Measurements from ENCODE around the gene TTLL8. TPM values are rescaled to one million over a fixed set of nuclear protein-coding genes. Genes with fewer than 3 reads are reported as not detected.
A peak's percentile ranks its signal among the peaks of the same experiment; 100 is the strongest.

Gene TTLL8
- total RNA-seq, 1 experiment from 2014 or later: not detected

- in situ Hi-C loops (cut with HindIII; ENCODE audit: low pct_unique_long_range_greater_than_20kb, low sequenced_read_pairs): no loop called here
- ChIA-PET CTCF (interaction anchor here (0.5 kb wide), 1 partner anchor 11 kb away, joined by 7 read pairs; no protein-coding TSS in a partner anchor), POLR2A (no interaction called here)
- BruUV-seq (replicated peaks): no TSS peak
- H3K27me3 ChIP-seq (ENCODE audit: control insufficient read depth, insufficient read depth, low read length): no peaks in the 10 kb centered on the region
- H3K36me3 ChIP-seq (ENCODE audit: control insufficient read depth, insufficient read depth, low read length): no peaks in the 10 kb centered on the region
- H3K27ac ChIP-seq (ENCODE audit: low read length): no peak overlapping the region
- H3K4me3 ChIP-seq (ENCODE audit: low read depth in 2 of 2, low read length in 2 of 2): no peak overlapping the region
- ATAC-seq (peak; percentile 12; the same call in 1 of the 2 replicates), DNase-seq (ENCODE audit: low read depth, low spot score) (no peak)
- intact Hi-C loops (cut with micrococcal nuclease; ENCODE audit: unreplicated experiment): no loop called here
- TF ChIP-seq POLR2AphosphoS5 (IDR thresholded peaks at IDR 0.05; ENCODE audit: low read depth, low read length) (no peak), CTCF (IDR thresholded peaks at IDR 0.05) (no peak), TCF7L2 (IDR thresholded peaks at IDR 0.05; ENCODE audit: low read depth, low read length) (no peak), REST (IDR thresholded peaks at IDR 0.05; ENCODE audit: insufficient read depth in 1 of 2, low read depth in 2 of 2, low read length in 1 of 2) (no peak), SIN3A (IDR thresholded peaks at IDR 0.05; ENCODE audit: borderline replicate concordance, insufficient read depth, low read depth, low read length) (no peak)
- H3K9me3 ChIP-seq (ENCODE audit: control insufficient read depth, insufficient read depth, low read depth, low read length): no peaks in the 10 kb centered on the region
- H3K4me1 ChIP-seq (ENCODE audit: control insufficient read depth, insufficient read depth, low read length): peaks cover 20% of the 10 kb centered on the region
Measured at GRCh38 chr22:50016308-50016987, 41.6 kb downstream of the TTLL8 start.

- Histone ChIP-seq H3K4me3 (ENCODE audit: low read depth in 2 of 2, low read length in 2 of 2) (no peak overlapping the region), H3K27me3 (ENCODE audit: control insufficient read depth, insufficient read depth, low read length) (no peaks in the 10 kb centered on the region), H3K4me1 (ENCODE audit: control insufficient read depth, insufficient read depth, low read length) (peaks cover 20% of the 10 kb centered on the region), H3K36me3 (ENCODE audit: control insufficient read depth, insufficient read depth, low read length) (no peaks in the 10 kb centered on the region), H3K27ac (ENCODE audit: low read length) (no peak overlapping the region), H3K9me3 (ENCODE audit: control insufficient read depth, insufficient read depth, low read depth, low read length) (no peaks in the 10 kb centered on the region)
- POLR2A ChIA-PET: no interaction called here
- intact Hi-C loops (cut with micrococcal nuclease; ENCODE audit: unreplicated experiment) (no loop called here), in situ Hi-C loops (cut with HindIII; ENCODE audit: low pct_unique_long_range_greater_than_20kb, low sequenced_read_pairs) (no loop called here)
- no peak for ATAC-seq
- no TSS peak for BruUV-seq (replicated peaks)
- TF ChIP-seq POLR2AphosphoS5 (IDR thresholded peaks at IDR 0.05; ENCODE audit: low read depth, low read length): no peak
- no peak for TF ChIP-seq TCF7L2 (IDR thresholded peaks at IDR 0.05; ENCODE audit: low read depth, low read length)
- no peak for TF ChIP-seq CTCF (IDR thresholded peaks at IDR 0.05)
- no peak for TF ChIP-seq SIN3A (IDR thresholded peaks at IDR 0.05; ENCODE audit: borderline replicate concordance, insufficient read depth, low read depth, low read length)
- no peak for TF ChIP-seq REST (IDR thresholded peaks at IDR 0.05; ENCODE audit: insufficient read depth in 1 of 2, low read depth in 2 of 2, low read length in 1 of 2)
- CTCF ChIA-PET: no interaction called here
- DNase-seq (ENCODE audit: low read depth, low spot score): no peak
Measured at GRCh38 chr22:50015451-50016307, 42.4 kb downstream of the TTLL8 start.

Data from Panc1 (cell line).